ENCODE data around the gene ARF3.

The ARF3 gene

DNA sequence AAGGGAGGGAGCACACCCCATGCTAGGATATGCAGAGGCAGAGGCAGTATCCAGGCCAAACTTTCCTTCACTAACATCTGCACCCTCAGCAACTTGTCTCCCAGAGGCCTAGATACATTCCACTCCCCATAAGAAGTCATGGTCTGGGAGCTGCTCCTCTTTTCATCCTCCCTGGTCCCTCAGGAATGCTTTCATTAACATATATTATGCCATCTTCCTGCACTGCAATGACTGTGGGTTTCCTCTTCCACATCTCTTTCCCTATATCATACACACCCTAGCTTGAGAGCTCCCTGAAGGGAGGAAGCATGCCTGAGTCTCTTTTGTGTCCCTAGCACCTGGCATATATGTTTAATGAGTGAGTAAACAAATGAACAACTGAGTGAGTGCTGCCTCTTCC lies 33.3 kb upstream of the ARF3 start:
- TF ChIP-seq CREB1 (IDR thresholded peaks at IDR 0.05; ENCODE audit: low read depth) = no peak
- TF ChIP-seq FOXM1 (IDR thresholded peaks at IDR 0.05; ENCODE audit: borderline replicate concordance, low read depth) = no peak
- TF ChIP-seq NFIC (IDR thresholded peaks at IDR 0.05) = no peak
- no peak for TF ChIP-seq EP300 (IDR thresholded peaks at IDR 0.05; ENCODE audit: borderline replicate concordance)
- no peak for TF ChIP-seq TEAD4 (IDR thresholded peaks at IDR 0.05)
- TF ChIP-seq, protein P1, sequence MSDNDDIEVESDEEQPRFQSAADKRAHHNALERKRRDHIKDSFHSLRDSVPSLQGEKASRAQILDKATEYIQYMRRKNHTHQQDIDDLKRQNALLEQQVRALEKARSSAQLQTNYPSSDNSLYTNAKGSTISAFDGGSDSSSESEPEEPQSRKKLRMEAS (IDR thresholded peaks at IDR 0.05) = no peak
- TF ChIP-seq, protein P2, sequence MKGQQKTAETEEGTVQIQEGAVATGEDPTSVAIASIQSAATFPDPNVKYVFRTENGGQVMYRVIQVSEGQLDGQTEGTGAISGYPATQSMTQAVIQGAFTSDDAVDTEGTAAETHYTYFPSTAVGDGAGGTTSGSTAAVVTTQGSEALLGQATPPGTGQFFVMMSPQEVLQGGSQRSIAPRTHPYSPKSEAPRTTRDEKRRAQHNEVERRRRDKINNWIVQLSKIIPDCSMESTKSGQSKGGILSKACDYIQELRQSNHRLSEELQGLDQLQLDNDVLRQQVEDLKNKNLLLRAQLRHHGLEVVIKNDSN (IDR thresholded peaks at IDR 0.05) = no peak
- no peak for TF ChIP-seq TAF1 (IDR thresholded peaks at IDR 0.05; ENCODE audit: low read depth)
- no peak for TF ChIP-seq RAD21 (IDR thresholded peaks at IDR 0.05; ENCODE audit: low read depth)
- TF ChIP-seq ZBTB7A (IDR thresholded peaks at IDR 0.05; ENCODE audit: low read depth) = no peak
- no peak for TF ChIP-seq TCF12 (IDR thresholded peaks at IDR 0.05; ENCODE audit: low read depth)
- TF ChIP-seq, protein P3, sequence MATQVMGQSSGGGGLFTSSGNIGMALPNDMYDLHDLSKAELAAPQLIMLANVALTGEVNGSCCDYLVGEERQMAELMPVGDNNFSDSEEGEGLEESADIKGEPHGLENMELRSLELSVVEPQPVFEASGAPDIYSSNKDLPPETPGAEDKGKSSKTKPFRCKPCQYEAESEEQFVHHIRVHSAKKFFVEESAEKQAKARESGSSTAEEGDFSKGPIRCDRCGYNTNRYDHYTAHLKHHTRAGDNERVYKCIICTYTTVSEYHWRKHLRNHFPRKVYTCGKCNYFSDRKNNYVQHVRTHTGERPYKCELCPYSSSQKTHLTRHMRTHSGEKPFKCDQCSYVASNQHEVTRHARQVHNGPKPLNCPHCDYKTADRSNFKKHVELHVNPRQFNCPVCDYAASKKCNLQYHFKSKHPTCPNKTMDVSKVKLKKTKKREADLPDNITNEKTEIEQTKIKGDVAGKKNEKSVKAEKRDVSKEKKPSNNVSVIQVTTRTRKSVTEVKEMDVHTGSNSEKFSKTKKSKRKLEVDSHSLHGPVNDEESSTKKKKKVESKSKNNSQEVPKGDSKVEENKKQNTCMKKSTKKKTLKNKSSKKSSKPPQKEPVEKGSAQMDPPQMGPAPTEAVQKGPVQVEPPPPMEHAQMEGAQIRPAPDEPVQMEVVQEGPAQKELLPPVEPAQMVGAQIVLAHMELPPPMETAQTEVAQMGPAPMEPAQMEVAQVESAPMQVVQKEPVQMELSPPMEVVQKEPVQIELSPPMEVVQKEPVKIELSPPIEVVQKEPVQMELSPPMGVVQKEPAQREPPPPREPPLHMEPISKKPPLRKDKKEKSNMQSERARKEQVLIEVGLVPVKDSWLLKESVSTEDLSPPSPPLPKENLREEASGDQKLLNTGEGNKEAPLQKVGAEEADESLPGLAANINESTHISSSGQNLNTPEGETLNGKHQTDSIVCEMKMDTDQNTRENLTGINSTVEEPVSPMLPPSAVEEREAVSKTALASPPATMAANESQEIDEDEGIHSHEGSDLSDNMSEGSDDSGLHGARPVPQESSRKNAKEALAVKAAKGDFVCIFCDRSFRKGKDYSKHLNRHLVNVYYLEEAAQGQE (IDR thresholded peaks at IDR 0.05; ENCODE audit: low read depth) = no peak
- TF ChIP-seq YY1 (IDR thresholded peaks at IDR 0.05; ENCODE audit: low read depth) = no peak
- no peak for TF ChIP-seq EGR1 (IDR thresholded peaks at IDR 0.05)
- TF ChIP-seq CEBPB (IDR thresholded peaks at IDR 0.05) = no peak

DNA sequence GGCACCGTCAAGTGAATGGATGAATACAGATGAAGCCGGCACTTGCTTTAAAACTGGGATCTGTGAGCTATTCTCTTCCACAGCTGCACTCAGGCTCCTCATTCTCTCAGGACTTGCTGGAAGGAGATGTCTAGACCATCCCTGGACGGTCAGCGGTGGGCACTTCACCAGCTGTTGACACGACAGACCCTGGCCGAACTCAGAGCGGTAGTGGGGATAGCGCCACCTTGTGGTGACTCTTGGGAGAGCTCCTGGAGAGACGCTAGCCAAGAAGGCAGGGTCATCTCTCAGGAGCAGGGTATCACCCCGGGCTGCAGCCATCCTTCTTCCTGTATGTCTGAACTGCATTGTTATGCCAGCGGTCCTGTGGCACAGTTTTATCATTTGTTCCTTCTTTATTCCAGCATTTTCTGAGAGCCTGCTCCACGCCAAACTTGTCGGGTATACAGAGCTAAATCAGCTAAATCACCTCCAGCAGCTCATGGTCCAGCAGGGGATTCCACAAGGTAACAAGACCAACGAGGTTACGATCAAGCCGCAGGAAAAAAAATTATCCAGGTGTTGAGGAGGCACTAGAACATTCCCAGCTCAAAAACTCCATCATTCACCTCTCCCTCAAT lies 30.9 kb upstream of the ARF3 start:
- no peak for TF ChIP-seq TEAD4 (IDR thresholded peaks at IDR 0.05)
- no peak for TF ChIP-seq CEBPB (IDR thresholded peaks at IDR 0.05)
- peak; percentile 71 for TF ChIP-seq RAD21 (IDR thresholded peaks at IDR 0.05; ENCODE audit: low read depth)
- TF ChIP-seq, protein P1 (IDR thresholded peaks at IDR 0.05) = no peak
- TF ChIP-seq ZBTB7A (IDR thresholded peaks at IDR 0.05; ENCODE audit: low read depth) = peak; percentile 54; the same call in 1 of the 2 replicates
- no peak for TF ChIP-seq CREB1 (IDR thresholded peaks at IDR 0.05; ENCODE audit: low read depth)

DNA sequence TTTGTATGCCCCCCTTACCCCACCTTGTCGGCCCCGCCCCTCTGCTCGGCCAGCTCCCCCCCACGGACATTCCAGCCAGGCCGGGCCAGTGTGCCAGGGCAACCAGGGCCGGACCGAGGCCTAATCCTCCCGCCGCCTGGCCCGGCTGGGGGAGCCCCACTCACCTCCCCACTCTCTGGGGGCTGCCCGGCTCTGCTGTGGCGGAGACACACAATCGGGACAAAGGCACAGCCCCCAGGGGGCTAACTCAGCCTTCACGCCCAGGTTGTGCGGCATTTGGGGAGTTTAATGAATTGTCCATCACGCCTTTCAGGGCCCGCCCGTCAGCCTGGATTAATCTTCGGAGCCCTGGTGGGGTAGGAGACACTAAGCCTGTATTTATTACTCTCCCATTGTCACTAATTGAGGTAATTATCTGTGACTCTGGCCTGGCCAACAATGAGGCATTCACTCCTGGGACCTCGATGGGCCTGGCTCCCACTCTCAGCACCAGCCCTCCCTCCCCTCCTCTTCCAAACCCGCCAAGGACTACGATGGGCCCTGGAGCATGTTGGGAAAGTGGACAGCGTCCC lies 29.5 kb upstream of the ARF3 start:
- TF ChIP-seq CREB1 (IDR thresholded peaks at IDR 0.05; ENCODE audit: low read depth) (no peak), FOXM1 (IDR thresholded peaks at IDR 0.05; ENCODE audit: borderline replicate concordance, low read depth) (no peak), RAD21 (IDR thresholded peaks at IDR 0.05; ENCODE audit: low read depth) (no peak), ZBTB7A (IDR thresholded peaks at IDR 0.05; ENCODE audit: low read depth) (no peak), EGR1 (IDR thresholded peaks at IDR 0.05) (no peak), TCF12 (IDR thresholded peaks at IDR 0.05; ENCODE audit: low read depth) (no peak), YY1 (IDR thresholded peaks at IDR 0.05; ENCODE audit: low read depth) (no peak), CEBPB (IDR thresholded peaks at IDR 0.05) (no peak), TEAD4 (IDR thresholded peaks at IDR 0.05) (no peak), TAF1 (IDR thresholded peaks at IDR 0.05; ENCODE audit: low read depth) (no peak), NFIC (IDR thresholded peaks at IDR 0.05) (no peak), EP300 (IDR thresholded peaks at IDR 0.05; ENCODE audit: borderline replicate concordance) (no peak)
- TF ChIP-seq, protein P1 (IDR thresholded peaks at IDR 0.05) = no peak
- TF ChIP-seq, protein P2 (IDR thresholded peaks at IDR 0.05) = no peak
- TF ChIP-seq, protein P3 (IDR thresholded peaks at IDR 0.05; ENCODE audit: low read depth) = no peak

DNA sequence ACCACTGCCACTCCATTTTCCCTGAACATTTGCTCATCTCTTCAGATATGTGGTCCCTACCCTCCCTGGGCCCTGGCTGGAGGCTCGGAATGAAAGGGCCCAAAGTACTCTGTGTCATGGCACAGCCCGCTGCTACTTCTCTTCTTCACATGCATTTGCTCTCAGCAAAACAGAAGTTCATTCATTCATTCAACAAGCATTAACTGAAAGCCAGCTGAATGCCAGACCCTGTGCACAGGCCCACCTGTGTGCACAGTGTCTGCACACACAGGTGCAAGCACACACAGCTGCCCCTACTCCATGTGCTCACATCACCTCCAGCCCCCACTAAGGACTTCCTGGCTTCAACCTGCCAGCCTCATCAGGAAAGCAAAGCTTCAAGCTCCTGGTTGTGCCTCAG lies 28.6 kb upstream of the ARF3 start:
- TF ChIP-seq, protein P3 (IDR thresholded peaks at IDR 0.05; ENCODE audit: low read depth) = no peak
- TF ChIP-seq TEAD4 (IDR thresholded peaks at IDR 0.05) (no peak), YY1 (IDR thresholded peaks at IDR 0.05; ENCODE audit: low read depth) (no peak), CEBPB (IDR thresholded peaks at IDR 0.05) (no peak), TAF1 (IDR thresholded peaks at IDR 0.05; ENCODE audit: low read depth) (no peak), ZBTB7A (IDR thresholded peaks at IDR 0.05; ENCODE audit: low read depth) (no peak), RAD21 (IDR thresholded peaks at IDR 0.05; ENCODE audit: low read depth) (no peak), EP300 (IDR thresholded peaks at IDR 0.05; ENCODE audit: borderline replicate concordance) (no peak), CREB1 (IDR thresholded peaks at IDR 0.05; ENCODE audit: low read depth) (no peak), TCF12 (IDR thresholded peaks at IDR 0.05; ENCODE audit: low read depth) (no peak), NFIC (IDR thresholded peaks at IDR 0.05) (no peak), FOXM1 (IDR thresholded peaks at IDR 0.05; ENCODE audit: borderline replicate concordance, low read depth) (no peak), EGR1 (IDR thresholded peaks at IDR 0.05) (no peak)
- TF ChIP-seq, protein P2 (IDR thresholded peaks at IDR 0.05) = no peak
- TF ChIP-seq, protein P1 (IDR thresholded peaks at IDR 0.05) = no peak
